HEK293 (cell line): Measurements from ENCODE around the gene CIAO2B.
A peak's percentile ranks its signal among the peaks of the same experiment; 100 is the strongest.
"Not testable (repeated sequence)": the region's sequence is repeated elsewhere in the genome, so short reads cannot be mapped to it uniquely, and the experiment has no call there.

ENCODE experiments used
- CTCF ChIA-PET: fragments of 350-600 bp; formaldehyde crosslinking; extraction: SDS; loops from one replicate; lab custom pipeline; 2021; ENCODE audit warnings: antibody characterized with exemption; lab: Yijun Ruan, JAX
- POLR2A ChIA-PET: fragments of 300-600 bp; formaldehyde crosslinking; extraction: SDS; loops from one replicate; lab custom pipeline; 2020; ENCODE audit warnings: antibody characterized with exemption, inconsistent platforms; lab: Yijun Ruan, JAX
- H3K27ac ChIP-seq: fragments of 200-500 bp; sonication (Bioruptor generic); 2 replicates; pipeline ENCODE4 v1.5.1; 2014; ENCODE audit warnings: low read depth, low read length, control low read depth, inconsistent platforms; ENCODE audit errors: extremely low read depth
- H3K36me3 ChIP-seq, 2 experiments: fragments of 200-500 bp in 1 of 2; sonication (Bioruptor generic) in 1 of 2; 1 replicate in 1 of 2; 2 replicates in 1 of 2; pipeline ENCODE4 v1.5.1; 2014 to 2017; ENCODE audit warnings: inconsistent platforms in 2 of 2, low read length in 2 of 2; ENCODE audit not compliant: control insufficient read depth in 2 of 2, insufficient read depth in 1 of 2
- H3K4me1 ChIP-seq: fragments of 200-500 bp; sonication (Bioruptor generic); 2 replicates; pipeline ENCODE4 v1.5.1; 2014; ENCODE audit warnings: mild to moderate bottlenecking, low read length, inconsistent platforms; ENCODE audit not compliant: control insufficient read depth, insufficient read depth
- H3K4me3 ChIP-seq: 2 replicates; pipeline ENCODE4 v1.5.1; 2011; ENCODE audit warnings: low read depth, mild to moderate bottlenecking, control low read depth, low read length, moderate library complexity
- H3K9me3 ChIP-seq: fragments of 200-500 bp; sonication (Bioruptor generic); 2 replicates; pipeline ENCODE4 v1.5.1; 2014; ENCODE audit warnings: low read depth, low read length, inconsistent platforms; ENCODE audit not compliant: control insufficient read depth, insufficient read depth
- BCL11A ChIP-seq: fragments of 450-650 bp; formaldehyde crosslinking; IDR thresholded peaks from 2 replicates; pipeline ENCODE4 v1.5.1; 2016; ENCODE audit warnings: low read depth, missing biosample characterization, missing genetic modification characterization
- CTCF ChIP-seq: fragments of 450-650 bp; formaldehyde crosslinking; IDR thresholded peaks from 2 replicates; pipeline ENCODE4 v1.5.1; 2016; ENCODE audit warnings: missing biosample characterization, missing genetic modification characterization
- GFI1B ChIP-seq: fragments of 450-650 bp; formaldehyde crosslinking; IDR thresholded peaks from 2 replicates; pipeline ENCODE4 v1.5.1; 2016; ENCODE audit warnings: missing biosample characterization, missing genetic modification characterization
- KLF9 ChIP-seq: fragments of 450-650 bp; formaldehyde crosslinking; IDR thresholded peaks from 2 replicates; pipeline ENCODE4 v1.5.1; 2016; ENCODE audit warnings: missing biosample characterization, missing genetic modification characterization, low read depth
- PRDM1 ChIP-seq: fragments of 450-650 bp; formaldehyde crosslinking; IDR thresholded peaks from 2 replicates; pipeline ENCODE4; 2016; ENCODE audit warnings: missing biosample characterization, missing genetic modification characterization
- ZNF157 ChIP-seq: fragments of 450-650 bp; formaldehyde crosslinking; IDR thresholded peaks from 2 replicates; pipeline ENCODE4 v1.5.1; 2016; ENCODE audit warnings: missing biosample characterization, missing genetic modification characterization
- ZNF211 ChIP-seq: fragments of 450-650 bp; formaldehyde crosslinking; IDR thresholded peaks from 2 replicates; pipeline ENCODE4 v1.5.1; 2016; ENCODE audit warnings: low read depth, missing biosample characterization, missing genetic modification characterization
- ZNF366 ChIP-seq: fragments of 450-650 bp; formaldehyde crosslinking; conservative IDR thresholded peaks from 2 replicates; pipeline ENCODE4 v1.5.1; 2016; ENCODE audit warnings: missing biosample characterization, missing genetic modification characterization
- ZNF449 ChIP-seq: fragments of 450-650 bp; formaldehyde crosslinking; IDR thresholded peaks from 2 replicates; pipeline ENCODE4 v1.5.1; 2017; ENCODE audit warnings: missing biosample characterization, mild to moderate bottlenecking, missing genetic modification characterization, moderate library complexity
- ZNF654 ChIP-seq: fragments of 450-650 bp; formaldehyde crosslinking; IDR thresholded peaks from 2 replicates; pipeline ENCODE4 v1.5.1; 2016; ENCODE audit warnings: low read depth, missing biosample characterization, missing genetic modification characterization
- ZNF660 ChIP-seq: fragments of 450-650 bp; IDR thresholded peaks from 2 replicates; pipeline ENCODE4 v1.5.1; 2018; ENCODE audit warnings: missing biosample characterization, mild to moderate bottlenecking, missing genetic modification characterization
- ZNF701 ChIP-seq: fragments of 450-650 bp; formaldehyde crosslinking; IDR thresholded peaks from 2 replicates; pipeline ENCODE4 v1.5.1; 2016; ENCODE audit warnings: missing biosample characterization, missing genetic modification characterization
- ZNF791 ChIP-seq: fragments of 450-650 bp; formaldehyde crosslinking; IDR thresholded peaks from 2 replicates; pipeline ENCODE4 v1.5.1; 2016; ENCODE audit warnings: missing biosample characterization, missing genetic modification characterization
- ZNF792 ChIP-seq: fragments of 450-650 bp; formaldehyde crosslinking; IDR thresholded peaks from 2 replicates; pipeline ENCODE4 v1.5.1; 2016; ENCODE audit warnings: missing biosample characterization, missing genetic modification characterization
- ZSCAN30 ChIP-seq: fragments of 450-650 bp; IDR thresholded peaks from 2 replicates; pipeline ENCODE4 v1.5.1; 2018; ENCODE audit warnings: missing biosample characterization, mild to moderate bottlenecking, missing genetic modification characterization, moderate library complexity
- TF ChIP-seq, protein P1 (sequence below): IDR thresholded peaks from 2 replicates; pipeline ENCODE4 v1.6.1; 2011; ENCODE audit warnings: mild to moderate bottlenecking, low read depth, low read length, borderline replicate concordance

The CIAO2B gene

DNA sequence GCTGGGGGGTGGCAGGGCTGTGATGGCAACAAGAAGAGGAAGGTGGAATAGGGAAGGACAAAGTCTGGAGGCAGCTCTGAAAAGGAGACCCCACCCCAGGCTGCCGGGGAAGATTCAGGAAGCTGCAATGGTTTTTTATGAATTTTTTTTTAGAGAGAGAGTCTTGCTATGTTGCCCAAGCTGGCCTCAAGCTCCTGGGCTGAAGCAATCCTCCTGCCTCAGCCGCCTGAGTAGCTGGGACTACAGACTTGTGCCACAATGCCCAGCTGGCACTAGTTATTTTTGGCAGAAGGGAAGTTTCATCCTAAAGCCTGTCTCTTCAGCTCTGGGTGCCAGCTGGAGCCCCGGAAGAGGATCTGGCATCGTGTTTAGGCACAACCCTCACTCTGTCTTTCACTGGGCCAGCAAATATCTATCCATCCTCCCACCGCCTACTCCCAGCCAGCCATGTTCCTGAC lies 25.5 kb upstream of the CIAO2B start (continued):
- TF ChIP-seq ZNF211 (tag by site-specific recombination) (no peak), GFI1B (tag by site-specific recombination) (no peak)

- no peak overlapping the region for H3K27ac ChIP-seq
- ChIA-PET CTCF (interaction anchor here (0.7 to 3.8 kb wide), 10 partner anchors 9 to 209 kb away, joined by 3 to 33 read pairs (median 6); no protein-coding TSS in a partner anchor), POLR2A (interaction anchor here (0.6 to 0.7 kb wide), 2 partner anchors 22 to 301 kb away, joined by 3 read pairs; no protein-coding TSS in a partner anchor)
Measured at GRCh38 chr16:66958857-66959703, 24.9 kb upstream of the CIAO2B start.

DNA sequence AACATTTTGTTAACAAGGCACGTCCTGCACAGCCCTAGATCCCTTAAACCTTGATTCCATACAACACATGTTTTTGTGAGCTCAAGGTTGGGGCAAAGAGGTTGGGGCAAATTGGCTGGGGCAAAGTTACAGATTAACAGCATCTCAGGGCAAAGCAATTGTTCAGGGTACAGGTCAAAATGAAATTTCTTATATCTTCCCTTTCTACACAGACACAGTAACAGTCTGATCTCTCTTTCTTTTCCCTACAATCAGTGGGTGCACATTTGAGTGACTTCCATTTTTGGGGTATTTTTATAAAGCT lies 21.9 kb upstream of the CIAO2B start:
- H3K4me1 ChIP-seq, POLR2A ChIA-PET, H3K27ac ChIP-seq, H3K9me3 ChIP-seq, H3K4me3 ChIP-seq, H3K36me3 ChIP-seq: not testable (repeated sequence)
- CTCF ChIA-PET = interaction anchor here (0.8 to 3.0 kb wide), 5 partner anchors 16 to 160 kb away, joined by 3 to 13 read pairs (median 3); no protein-coding TSS in a partner anchor

More at GRCh38 chr16:66958857-66959703, 24.9 kb upstream of the CIAO2B start:
- H3K36me3 ChIP-seq = peaks cover 0 to 14% of the 10 kb centered on the region in 2 experiments; a peak in 1 of 3 replicates
- no peaks in the 10 kb centered on the region for H3K4me1 ChIP-seq
- no peaks in the 10 kb centered on the region for H3K9me3 ChIP-seq
- TF ChIP-seq ZNF157 (tag by site-specific recombination) = no peak
- TF ChIP-seq ZNF366 (tag by site-specific recombination) = peak; percentile 94
- TF ChIP-seq ZNF791 (tag by site-specific recombination) = no peak
- TF ChIP-seq KLF9 (tag by site-specific recombination) = 0 out of 2 replicates have a peak, but pooled peaks have one; percentile 15
- peak; percentile 28; the same call in 1 of the 2 replicates for TF ChIP-seq PRDM1
- no peak overlapping the region for H3K4me3 ChIP-seq

GRCh38 chr16:66955363-66956153 lies 21.4 kb upstream of the CIAO2B start:
- CTCF ChIA-PET = interaction anchor here (0.8 to 3.0 kb wide), 3 partner anchors 16 to 58 kb away, joined by 3 to 13 read pairs (median 3); no protein-coding TSS in a partner anchor
- POLR2A ChIA-PET, H3K27ac ChIP-seq, H3K36me3 ChIP-seq, H3K4me1 ChIP-seq, H3K9me3 ChIP-seq, H3K4me3 ChIP-seq: not testable (repeated sequence)

DNA sequence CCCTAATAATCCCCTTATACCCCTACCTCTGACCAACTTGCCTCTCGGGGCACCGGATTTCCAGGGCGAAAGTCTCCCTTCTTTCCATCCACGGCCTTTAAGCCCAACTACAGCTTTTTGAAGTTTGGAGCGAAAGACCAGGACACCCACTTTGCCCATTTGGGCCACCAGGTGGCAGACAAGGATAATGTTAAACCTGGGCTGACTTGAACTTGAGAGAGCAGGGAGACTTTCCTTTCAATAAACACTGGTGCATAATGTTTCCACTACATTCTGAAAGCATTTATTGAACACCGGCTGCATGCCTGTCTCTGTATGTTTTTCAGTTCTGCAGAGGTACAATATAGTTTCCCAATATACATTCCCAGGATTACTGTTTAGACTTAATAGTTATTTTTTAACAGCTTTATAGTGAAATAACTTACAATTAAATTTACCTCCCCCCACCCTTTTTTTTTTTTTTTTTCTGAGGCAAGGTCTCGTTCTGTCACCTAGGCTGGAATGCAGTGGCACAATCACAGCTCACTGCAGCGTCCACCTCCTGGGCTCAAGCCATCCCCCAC lies 20.0 kb upstream of the CIAO2B start:
- CTCF ChIA-PET = interaction anchor here (0.6 to 1.6 kb wide), 34 partner anchors 11 to 1432 kb away, joined by 3 to 12 read pairs (median 4); partner anchors contain the start of gene NOL3
- Histone ChIP-seq H3K4me3 (no peak overlapping the region), H3K36me3 (no peaks in the 10 kb centered on the region), H3K4me1 (no peaks in the 10 kb centered on the region), H3K27ac (no peak overlapping the region), H3K9me3 (no peaks in the 10 kb centered on the region)
- POLR2A ChIA-PET = no interaction called here
- TF ChIP-seq, protein P1, sequence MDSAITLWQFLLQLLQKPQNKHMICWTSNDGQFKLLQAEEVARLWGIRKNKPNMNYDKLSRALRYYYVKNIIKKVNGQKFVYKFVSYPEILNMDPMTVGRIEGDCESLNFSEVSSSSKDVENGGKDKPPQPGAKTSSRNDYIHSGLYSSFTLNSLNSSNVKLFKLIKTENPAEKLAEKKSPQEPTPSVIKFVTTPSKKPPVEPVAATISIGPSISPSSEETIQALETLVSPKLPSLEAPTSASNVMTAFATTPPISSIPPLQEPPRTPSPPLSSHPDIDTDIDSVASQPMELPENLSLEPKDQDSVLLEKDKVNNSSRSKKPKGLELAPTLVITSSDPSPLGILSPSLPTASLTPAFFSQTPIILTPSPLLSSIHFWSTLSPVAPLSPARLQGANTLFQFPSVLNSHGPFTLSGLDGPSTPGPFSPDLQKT = no peak
- TF ChIP-seq ZSCAN30 (tag by site-specific recombination) (0 out of 2 replicates have a peak, but pooled peaks have one; percentile 40), BCL11A (tag by site-specific recombination) (no peak), ZNF654 (peak; percentile 85), CTCF (tag by site-specific recombination) (peak; percentile 56; the same call in 1 of the 2 replicates), ZNF792 (tag by site-specific recombination) (peak; percentile 99), ZNF660 (tag by site-specific recombination) (peak; percentile 71; the same call in 1 of the 2 replicates), ZNF701 (tag by site-specific recombination) (no peak), ZNF449 (tag by site-specific recombination) (peak; percentile 67; the same call in 1 of the 2 replicates)
